ACC112 (cell line): ENCODE results near the gene STAG3.
"Not testable (repeated sequence)": the region's sequence is repeated elsewhere in the genome, so short reads cannot be mapped to it uniquely, and the experiment has no call there.

ENCODE experiments used
- H2AFZ ChIP-seq: fragments of 200-600 bp; sonication (generic); one replicate; pipeline ENCODE4 v1.6.0; 2017; ENCODE audit warnings: antibody characterized with exemption, low read length; ENCODE audit not compliant: unreplicated experiment
- H3K27ac ChIP-seq: fragments of 200-600 bp; sonication (generic); 2 replicates; pipeline ENCODE4 v1.5.1; 2014; ENCODE audit warnings: low read depth, mild to moderate bottlenecking, antibody characterized with exemption, low read length, moderate library complexity
- H3K27me3 ChIP-seq: fragments of 200-600 bp; sonication (generic); 2 replicates; pipeline ENCODE4 v1.6.1; 2014; ENCODE audit warnings: mild to moderate bottlenecking, antibody characterized with exemption, low read length, moderate library complexity, mixed read lengths; ENCODE audit not compliant: insufficient read depth
- H3K36me3 ChIP-seq: fragments of 200-600 bp; sonication (generic); 2 replicates; pipeline ENCODE4 v1.6.1; 2016; ENCODE audit warnings: mild to moderate bottlenecking, antibody characterized with exemption, low read length, moderate library complexity, mixed read lengths; ENCODE audit not compliant: insufficient read depth
- H3K4me1 ChIP-seq: fragments of 200-600 bp; sonication (generic); one replicate; pipeline ENCODE4 v1.6.1; 2016; ENCODE audit warnings: low read length, mixed read lengths; ENCODE audit not compliant: insufficient read depth, unreplicated experiment, control insufficient read depth
- H3K4me3 ChIP-seq: fragments of 200-600 bp; sonication (generic); 2 replicates; pipeline ENCODE4 v1.5.1; 2014; ENCODE audit warnings: mild to moderate bottlenecking, low read depth, low read length
- H3K79me2 ChIP-seq: fragments of 200-600 bp; sonication (generic); one replicate; pipeline ENCODE4 v1.6.0; 2016; ENCODE audit warnings: low read length; ENCODE audit not compliant: control insufficient read depth, unreplicated experiment, insufficient read depth

Gene STAG3

GRCh38 chr7:100239975-100240374 is 62.3 kb downstream of the STAG3 start:
- not testable (repeated sequence) for H3K27me3 ChIP-seq, H2AFZ ChIP-seq, H3K27ac ChIP-seq, H3K4me3 ChIP-seq, H3K79me2 ChIP-seq, H3K36me3 ChIP-seq, H3K4me1 ChIP-seq

- not testable (repeated sequence) for H3K4me3 ChIP-seq, H3K27me3 ChIP-seq, H3K36me3 ChIP-seq, H3K4me1 ChIP-seq, H3K27ac ChIP-seq, H2AFZ ChIP-seq, H3K79me2 ChIP-seq
Observed at GRCh38 chr7:100243385-100243784, 65.7 kb downstream of the STAG3 start.

GRCh38 chr7:100244988-100245605 is 67.4 kb downstream of the STAG3 start:
- H3K36me3 ChIP-seq, H3K4me3 ChIP-seq, H3K79me2 ChIP-seq, H3K4me1 ChIP-seq, H3K27me3 ChIP-seq, H3K27ac ChIP-seq, H2AFZ ChIP-seq: not testable (repeated sequence)

GRCh38 chr7:100246121-100246864 is 68.6 kb downstream of the STAG3 start:
- H3K4me1 ChIP-seq, H3K36me3 ChIP-seq, H2AFZ ChIP-seq, H3K79me2 ChIP-seq, H3K27ac ChIP-seq, H3K27me3 ChIP-seq, H3K4me3 ChIP-seq: not testable (repeated sequence)

DNA sequence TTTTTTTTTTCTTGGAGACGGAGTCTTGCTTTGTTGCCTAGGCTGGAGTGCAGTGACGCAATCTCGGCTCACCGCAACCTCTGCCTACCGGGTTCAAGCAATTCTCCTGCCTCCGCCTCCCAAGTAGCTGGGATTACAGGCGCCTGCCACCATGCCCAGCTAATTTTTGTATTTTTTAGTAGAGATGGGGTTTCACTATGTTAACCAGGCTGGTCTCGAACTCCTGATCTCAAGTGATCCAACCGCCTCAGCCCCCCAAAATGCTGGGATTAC is 69.1 kb downstream of the STAG3 start:
- not testable (repeated sequence) for H3K4me1 ChIP-seq, H3K79me2 ChIP-seq, H3K27ac ChIP-seq, H3K4me3 ChIP-seq, H3K27me3 ChIP-seq, H3K36me3 ChIP-seq, H2AFZ ChIP-seq

DNA sequence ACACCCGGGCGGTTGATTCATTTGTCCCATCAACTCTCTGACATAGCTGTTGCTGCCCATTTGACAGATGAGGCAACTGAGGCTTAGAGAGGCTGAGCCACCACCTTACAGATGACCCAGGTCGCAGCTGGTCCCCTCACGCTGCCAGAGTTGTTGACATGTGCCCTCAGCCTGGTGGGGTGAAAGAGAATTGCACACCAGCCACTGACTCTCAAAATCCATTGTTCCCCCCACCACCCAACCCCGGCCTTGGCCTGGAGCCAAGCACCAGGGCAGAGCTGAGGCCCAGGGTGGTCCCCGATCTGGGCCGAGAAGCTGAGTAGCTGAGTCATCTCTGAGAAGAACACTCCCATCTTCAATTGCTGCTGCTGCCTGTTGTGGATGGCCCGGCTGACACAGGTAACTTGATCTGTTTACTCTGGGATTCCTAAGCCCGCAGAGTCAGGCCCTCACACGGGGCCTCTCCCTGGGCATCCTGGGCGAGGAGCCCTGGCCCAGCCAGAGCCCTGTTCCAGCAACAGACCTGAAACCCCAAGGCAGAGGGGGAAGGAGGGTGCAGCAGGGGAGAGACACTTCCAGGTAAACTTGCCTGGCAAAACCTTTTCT is 69.5 kb downstream of the STAG3 start:
- H3K79me2 ChIP-seq, result no peaks in the 10 kb centered on the region
- H3K4me3 ChIP-seq, result no peak overlapping the region
- H3K27ac ChIP-seq, result no peak overlapping the region
- no peaks in the 10 kb centered on the region for H3K36me3 ChIP-seq
- no peaks in the 10 kb centered on the region for H3K27me3 ChIP-seq
- peaks cover 5% of the 10 kb centered on the region for H3K4me1 ChIP-seq
- H2AFZ ChIP-seq, result no peak overlapping the region

DNA sequence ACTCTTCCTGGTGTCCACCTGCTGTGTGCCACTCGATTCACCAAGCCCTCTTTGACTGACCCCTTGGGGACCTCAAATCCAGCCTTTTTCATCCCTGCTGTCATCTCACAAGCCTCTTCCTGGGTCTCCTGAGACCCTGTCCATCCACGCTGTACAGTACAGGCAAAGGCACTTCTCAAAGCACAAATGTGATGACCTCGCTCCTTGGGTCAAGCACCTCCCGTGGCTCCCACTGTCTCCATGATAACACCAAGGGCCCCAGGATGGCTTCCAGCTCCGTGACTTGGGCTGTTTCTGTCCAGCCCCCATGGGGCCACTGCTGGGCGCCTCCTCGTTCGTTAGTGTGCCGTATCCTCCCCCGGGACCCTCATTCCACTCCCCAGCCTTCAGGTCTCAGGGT is 70.8 kb downstream of the STAG3 start:
- no peaks in the 10 kb centered on the region for H3K27me3 ChIP-seq
- no peaks in the 10 kb centered on the region for H3K79me2 ChIP-seq
- no peaks in the 10 kb centered on the region for H3K36me3 ChIP-seq
- H3K27ac ChIP-seq, result no peak overlapping the region
- H2AFZ ChIP-seq, result no peak overlapping the region
- peaks cover 5% of the 10 kb centered on the region for H3K4me1 ChIP-seq
- H3K4me3 ChIP-seq, result no peak overlapping the region

- Histone ChIP-seq H3K4me3 (no peak overlapping the region), H2AFZ (no peak overlapping the region), H3K4me1 (no peaks in the 10 kb centered on the region), H3K27ac (no peak overlapping the region), H3K36me3 (no peaks in the 10 kb centered on the region), H3K79me2 (no peaks in the 10 kb centered on the region), H3K27me3 (no peaks in the 10 kb centered on the region)
Observed at GRCh38 chr7:100257017-100257416, 79.3 kb downstream of the STAG3 start.

GRCh38 chr7:100259984-100260383 is 82.3 kb downstream of the STAG3 start:
- H3K4me3 ChIP-seq, H3K4me1 ChIP-seq, H3K36me3 ChIP-seq, H3K27ac ChIP-seq, H3K79me2 ChIP-seq, H3K27me3 ChIP-seq, H2AFZ ChIP-seq: not testable (repeated sequence)

GRCh38 chr7:100262896-100263295 is 85.2 kb downstream of the STAG3 start:
- not testable (repeated sequence) for H3K27me3 ChIP-seq

More at GRCh38 chr7:100262896-100263295, 85.2 kb downstream of the STAG3 start:
- not testable (repeated sequence) for H3K4me3 ChIP-seq, H3K36me3 ChIP-seq, H3K4me1 ChIP-seq, H3K27ac ChIP-seq, H2AFZ ChIP-seq, H3K79me2 ChIP-seq
